K562 (cell line): Measurements from ENCODE around the gene RNASET2.

ENCODE experiments used
- CBX1 ChIP-seq: sonication (generic); IDR thresholded peaks from 2 replicates; pipeline ENCODE4 v1.6.1; 2016; ENCODE audit warnings: antibody characterized with exemption, low read depth, mild to moderate bottlenecking
- FOS ChIP-seq: IDR thresholded peaks from 3 replicates; pipeline ENCODE4 v1.6.1; 2011; ENCODE audit not compliant: insufficient read length; ENCODE audit errors: extremely low read depth
- GABPA ChIP-seq: fragments of 200-800 bp; sonication (Bioruptor generic); conservative IDR thresholded peaks from 2 replicates; pipeline ENCODE4 v1.6.1; 2016; ENCODE audit warnings: low read depth, missing genetic modification characterization, missing compliant biosample characterization
- PRDM10 ChIP-seq: fragments of 450-650 bp; IDR thresholded peaks from 2 replicates; pipeline ENCODE4 v1.6.1; 2018; ENCODE audit not compliant: partially characterized antibody
- ZKSCAN3 ChIP-seq: fragments of 250-450 bp; sonication (Bioruptor Pico); IDR thresholded peaks from 2 replicates; pipeline ENCODE4 v1.4.0; 2020
- ZNF124 ChIP-seq: sonication (generic); formaldehyde crosslinking; IDR thresholded peaks from 2 replicates; pipeline ENCODE4 v1.8.1; 2022; ENCODE audit warnings: missing genetic modification reagents
- ZNF143 ChIP-seq: sonication (generic); formaldehyde crosslinking; IDR thresholded peaks from 2 replicates; pipeline ENCODE4 v1.9.0; 2022; ENCODE audit warnings: mild to moderate bottlenecking, missing genetic modification reagents
- ZNF274 ChIP-seq: IDR thresholded peaks from 2 replicates; pipeline ENCODE4 v1.6.1; 2011; ENCODE audit warnings: low read depth, mild to moderate bottlenecking, low read length, moderate library complexity, borderline replicate concordance
- TF ChIP-seq, protein P1 (sequence below), 3 experiments: IDR thresholded peaks in 2 of 3; conservative IDR thresholded peaks in 1 of 3; 2 replicates each; pipeline ENCODE4 v1.5.1; 2011 to 2012; ENCODE audit warnings: low read length in 3 of 3, mild to moderate bottlenecking in 3 of 3, control low read depth in 2 of 3, improper control_type of control experiment in 1 of 3, inconsistent platforms in 1 of 3, low read depth in 1 of 3, mixed read lengths in 1 of 3, moderate library complexity in 1 of 3; ENCODE audit not compliant: insufficient read depth in 2 of 3

GRCh38 chr6:166947251-166947650 lies 9.1 kb downstream of the RNASET2 start:
- TF ChIP-seq, protein P1, sequence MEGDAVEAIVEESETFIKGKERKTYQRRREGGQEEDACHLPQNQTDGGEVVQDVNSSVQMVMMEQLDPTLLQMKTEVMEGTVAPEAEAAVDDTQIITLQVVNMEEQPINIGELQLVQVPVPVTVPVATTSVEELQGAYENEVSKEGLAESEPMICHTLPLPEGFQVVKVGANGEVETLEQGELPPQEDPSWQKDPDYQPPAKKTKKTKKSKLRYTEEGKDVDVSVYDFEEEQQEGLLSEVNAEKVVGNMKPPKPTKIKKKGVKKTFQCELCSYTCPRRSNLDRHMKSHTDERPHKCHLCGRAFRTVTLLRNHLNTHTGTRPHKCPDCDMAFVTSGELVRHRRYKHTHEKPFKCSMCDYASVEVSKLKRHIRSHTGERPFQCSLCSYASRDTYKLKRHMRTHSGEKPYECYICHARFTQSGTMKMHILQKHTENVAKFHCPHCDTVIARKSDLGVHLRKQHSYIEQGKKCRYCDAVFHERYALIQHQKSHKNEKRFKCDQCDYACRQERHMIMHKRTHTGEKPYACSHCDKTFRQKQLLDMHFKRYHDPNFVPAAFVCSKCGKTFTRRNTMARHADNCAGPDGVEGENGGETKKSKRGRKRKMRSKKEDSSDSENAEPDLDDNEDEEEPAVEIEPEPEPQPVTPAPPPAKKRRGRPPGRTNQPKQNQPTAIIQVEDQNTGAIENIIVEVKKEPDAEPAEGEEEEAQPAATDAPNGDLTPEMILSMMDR (IDR thresholded peaks at IDR 0.05 in 2 of 3, conservative IDR thresholded peaks at IDR 0.05 in 1 of 3; ENCODE audit: insufficient read depth in 2 of 3, low read depth in 1 of 3, low read length in 3 of 3) = no peak
- TF ChIP-seq PRDM10 (no peak), ZNF124 (CRISPR knock-in tag) (no peak), GABPA (tag) (no peak), ZNF274 (no peak), ZKSCAN3 (CRISPR knock-in tag) (no peak), FOS (no peak), CBX1 (no peak), ZNF143 (CRISPR knock-in tag) (no peak)
